ENCODE measurements around the gene PREX1. TPM values are rescaled to one million over a fixed set of nuclear protein-coding genes. Genes with fewer than 3 reads are reported as not detected.
A peak's percentile ranks its signal among the peaks of the same experiment; 100 is the strongest.

The PREX1 gene
- total RNA-seq, 1 donor = 14.1 TPM

- Histone ChIP-seq H3K4me2 (ENCODE audit: insufficient read depth, low read length) (peak overlapping the region; percentile 36), H3K4me1 (ENCODE audit: insufficient read depth, low read length) (peaks cover 28% of the 10 kb centered on the region), H3K27ac (ENCODE audit: low read depth, low read length) (no peak overlapping the region), H3K4me3 (ENCODE audit: insufficient read depth, low read length) (no peak overlapping the region), H3K27me3 (ENCODE audit: insufficient read depth, low read length) (no peaks in the 10 kb centered on the region), H4K20me1 (ENCODE audit: insufficient read depth, low read length) (no peaks in the 10 kb centered on the region), H2AFZ (ENCODE audit: low read length) (no peak overlapping the region), H3K79me2 (ENCODE audit: insufficient read depth, low read length) (no peaks in the 10 kb centered on the region), H3K9me3 (ENCODE audit: low read depth, low read length) (no peaks in the 10 kb centered on the region), H3K36me3 (ENCODE audit: insufficient read depth, low read length) (no peaks in the 10 kb centered on the region)
- TF ChIP-seq, protein P1, sequence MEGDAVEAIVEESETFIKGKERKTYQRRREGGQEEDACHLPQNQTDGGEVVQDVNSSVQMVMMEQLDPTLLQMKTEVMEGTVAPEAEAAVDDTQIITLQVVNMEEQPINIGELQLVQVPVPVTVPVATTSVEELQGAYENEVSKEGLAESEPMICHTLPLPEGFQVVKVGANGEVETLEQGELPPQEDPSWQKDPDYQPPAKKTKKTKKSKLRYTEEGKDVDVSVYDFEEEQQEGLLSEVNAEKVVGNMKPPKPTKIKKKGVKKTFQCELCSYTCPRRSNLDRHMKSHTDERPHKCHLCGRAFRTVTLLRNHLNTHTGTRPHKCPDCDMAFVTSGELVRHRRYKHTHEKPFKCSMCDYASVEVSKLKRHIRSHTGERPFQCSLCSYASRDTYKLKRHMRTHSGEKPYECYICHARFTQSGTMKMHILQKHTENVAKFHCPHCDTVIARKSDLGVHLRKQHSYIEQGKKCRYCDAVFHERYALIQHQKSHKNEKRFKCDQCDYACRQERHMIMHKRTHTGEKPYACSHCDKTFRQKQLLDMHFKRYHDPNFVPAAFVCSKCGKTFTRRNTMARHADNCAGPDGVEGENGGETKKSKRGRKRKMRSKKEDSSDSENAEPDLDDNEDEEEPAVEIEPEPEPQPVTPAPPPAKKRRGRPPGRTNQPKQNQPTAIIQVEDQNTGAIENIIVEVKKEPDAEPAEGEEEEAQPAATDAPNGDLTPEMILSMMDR (IDR thresholded peaks at IDR 0.05; ENCODE audit: extremely low read depth, low read depth, low read length) = no peak
- DNase-seq (ENCODE audit: insufficient read length, low spot score, missing footprints) = no peak
Observed at GRCh38 chr20:48841196-48841874, 13.5 kb upstream of the PREX1 start.

DNA sequence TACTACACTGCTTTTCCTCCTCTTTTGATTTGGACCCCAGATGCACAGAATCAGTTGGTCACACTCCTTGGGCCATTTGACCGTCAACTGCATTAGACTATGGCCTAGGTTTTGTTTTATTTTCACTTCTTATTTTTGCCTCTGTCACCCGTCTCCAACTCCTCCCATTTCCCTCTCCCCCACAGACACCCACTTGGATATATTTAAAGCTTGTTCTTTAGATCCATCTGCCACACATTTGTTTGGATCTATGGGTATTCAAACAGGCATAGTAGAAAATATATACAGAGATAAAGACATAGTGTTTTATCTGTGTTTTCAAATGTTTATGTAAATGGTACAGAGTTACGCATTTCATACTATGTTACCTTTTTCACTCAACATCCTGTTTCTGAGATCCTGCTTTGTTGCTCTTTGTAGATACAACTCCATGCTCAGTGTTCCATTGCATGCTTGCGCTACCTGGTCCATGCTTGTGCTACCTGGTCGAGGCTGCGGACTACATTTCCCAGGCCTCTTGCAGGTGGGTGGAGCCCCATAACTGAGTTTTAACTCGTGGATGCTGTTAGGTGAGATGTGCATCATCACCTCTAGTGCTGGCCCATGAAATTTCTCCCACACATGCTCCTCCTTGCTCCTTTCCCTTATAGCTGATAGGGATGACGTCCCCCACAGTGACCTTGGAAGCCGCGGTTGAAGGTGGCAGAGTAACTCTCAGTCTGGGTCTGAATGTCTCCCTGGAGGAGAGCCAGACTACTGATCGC is 11.5 kb upstream of the PREX1 start:
- Histone ChIP-seq H3K36me3 (ENCODE audit: insufficient read depth, low read length) (no peaks in the 10 kb centered on the region), H4K20me1 (ENCODE audit: insufficient read depth, low read length) (no peaks in the 10 kb centered on the region), H3K27me3 (ENCODE audit: insufficient read depth, low read length) (peaks cover 4% of the 10 kb centered on the region), H2AFZ (ENCODE audit: low read length) (no peak overlapping the region), H3K79me2 (ENCODE audit: insufficient read depth, low read length) (no peaks in the 10 kb centered on the region), H3K27ac (ENCODE audit: low read depth, low read length) (no peak overlapping the region), H3K4me1 (ENCODE audit: insufficient read depth, low read length) (peaks cover 14% of the 10 kb centered on the region), H3K9me3 (ENCODE audit: low read depth, low read length) (no peaks in the 10 kb centered on the region), H3K4me2 (ENCODE audit: insufficient read depth, low read length) (no peak overlapping the region), H3K4me3 (ENCODE audit: insufficient read depth, low read length) (no peak overlapping the region)
- no peak for DNase-seq (ENCODE audit: insufficient read length, low spot score, missing footprints)
- TF ChIP-seq, protein P1 (IDR thresholded peaks at IDR 0.05; ENCODE audit: extremely low read depth, low read depth, low read length) = no peak

GRCh38 chr20:48837014-48837413 is 9.2 kb upstream of the PREX1 start:
- Histone ChIP-seq H3K4me1 (ENCODE audit: insufficient read depth, low read length) (peaks cover 14% of the 10 kb centered on the region), H3K4me3 (ENCODE audit: insufficient read depth, low read length) (no peak overlapping the region), H3K9me3 (ENCODE audit: low read depth, low read length) (no peaks in the 10 kb centered on the region), H3K4me2 (ENCODE audit: insufficient read depth, low read length) (no peak overlapping the region), H4K20me1 (ENCODE audit: insufficient read depth, low read length) (no peaks in the 10 kb centered on the region), H2AFZ (ENCODE audit: low read length) (no peak overlapping the region), H3K36me3 (ENCODE audit: insufficient read depth, low read length) (no peaks in the 10 kb centered on the region), H3K79me2 (ENCODE audit: insufficient read depth, low read length) (no peaks in the 10 kb centered on the region), H3K27ac (ENCODE audit: low read depth, low read length) (no peak overlapping the region), H3K27me3 (ENCODE audit: insufficient read depth, low read length) (peaks cover 4% of the 10 kb centered on the region)
- TF ChIP-seq, protein P1 (IDR thresholded peaks at IDR 0.05; ENCODE audit: extremely low read depth, low read depth, low read length) = no peak
- no peak for DNase-seq (ENCODE audit: insufficient read length, low spot score, missing footprints)

DNA sequence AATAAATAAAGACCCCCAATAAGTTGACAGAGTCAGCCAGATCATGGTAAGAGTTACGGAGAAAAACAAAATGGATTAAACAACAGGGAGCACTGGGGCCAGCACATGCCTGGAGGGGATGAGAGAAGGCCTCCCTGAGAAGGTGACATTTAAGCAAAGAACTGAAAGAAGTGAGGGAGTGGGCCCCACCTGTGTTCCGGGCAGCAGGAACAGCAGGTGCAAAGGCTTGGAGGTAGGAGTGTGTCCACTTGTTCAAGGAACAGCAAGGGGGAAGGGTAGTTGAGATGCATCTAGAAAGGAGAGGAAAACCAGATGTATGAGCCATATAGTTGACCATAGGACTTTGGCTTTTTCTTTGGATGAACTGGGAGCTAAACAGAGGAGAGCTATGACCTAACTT is 7.6 kb upstream of the PREX1 start:
- H3K27ac ChIP-seq (ENCODE audit: low read depth, low read length) = no peak overlapping the region
- TF ChIP-seq, protein P1 (IDR thresholded peaks at IDR 0.05; ENCODE audit: extremely low read depth, low read depth, low read length) = no peak
- no peaks in the 10 kb centered on the region for H3K79me2 ChIP-seq (ENCODE audit: insufficient read depth, low read length)
- H3K9me3 ChIP-seq (ENCODE audit: low read depth, low read length) = no peaks in the 10 kb centered on the region
- H3K36me3 ChIP-seq (ENCODE audit: insufficient read depth, low read length) = no peaks in the 10 kb centered on the region
- no peaks in the 10 kb centered on the region for H4K20me1 ChIP-seq (ENCODE audit: insufficient read depth, low read length)
- H2AFZ ChIP-seq (ENCODE audit: low read length) = no peak overlapping the region
- H3K27me3 ChIP-seq (ENCODE audit: insufficient read depth, low read length) = peaks cover 4% of the 10 kb centered on the region
- DNase-seq (ENCODE audit: insufficient read length, low spot score, missing footprints) = no peak
- H3K4me2 ChIP-seq (ENCODE audit: insufficient read depth, low read length) = no peak overlapping the region
- H3K4me1 ChIP-seq (ENCODE audit: insufficient read depth, low read length) = peaks cover 11% of the 10 kb centered on the region
- H3K4me3 ChIP-seq (ENCODE audit: insufficient read depth, low read length) = no peak overlapping the region

Data from osteoblast (primary cell).